WTC11 (cell line): ENCODE data around the gene REEP1. TPM values are rescaled to one million over a fixed set of nuclear protein-coding genes. Genes with fewer than 3 reads are reported as not detected.

Experiments
- ATAC-seq: fragments of 200-7000 bp; cut with Tn5 transposase; 2 replicates; pipeline ENCODE4 v1.10.0; 2021; ENCODE audit warnings: mild to moderate bottlenecking, moderate library complexity
- CTCF ChIA-PET: fragments of 300-600 bp; sonication (Branson Sonifier 250); formaldehyde crosslinking; loops from one replicate; lab custom pipeline; 2021; ENCODE audit warnings: antibody characterized with exemption; lab: Charles Lee
- POLR2A ChIA-PET: fragments of 350-600 bp; sonication (Branson Sonifier 250); formaldehyde crosslinking; loops from one replicate; lab custom pipeline; 2021; ENCODE audit warnings: antibody characterized with exemption; lab: Charles Lee
- DNase-seq: peaks from one replicate; pipeline ENCODE4 v3.0.0; 2021; ENCODE audit warnings: low spot score
- H3K27ac Mint-ChIP-seq: 2 replicates; pipeline ENCODE4 v1.8.0; 2021; ENCODE audit warnings: mixed read lengths
- H3K27me3 Mint-ChIP-seq: 2 replicates; pipeline ENCODE4 v1.8.0; 2021; ENCODE audit warnings: low read depth, mild to moderate bottlenecking, moderate library complexity, mixed read lengths
- H3K36me3 Mint-ChIP-seq: 2 replicates; pipeline ENCODE4 v1.8.0; 2021; ENCODE audit warnings: mixed read lengths
- H3K4me1 Mint-ChIP-seq: 2 replicates; pipeline ENCODE4 v1.8.0; 2022; ENCODE audit warnings: mixed read lengths
- H3K4me3 Mint-ChIP-seq: 2 replicates; pipeline ENCODE4 v1.8.0; 2021; ENCODE audit warnings: mild to moderate bottlenecking, moderate library complexity, mixed read lengths
- H3K9me3 Mint-ChIP-seq: 2 replicates; pipeline ENCODE4 v1.8.0; 2021; ENCODE audit warnings: mixed read lengths
- CBFB ChIP-seq: sonication (generic); formaldehyde crosslinking; IDR thresholded peaks from 2 replicates; pipeline ENCODE4 v1.8.1; 2022; ENCODE audit warnings: mild to moderate bottlenecking, low read depth, missing genetic modification reagents
- CREB1 ChIP-seq: sonication (generic); formaldehyde crosslinking; IDR thresholded peaks from 2 replicates; pipeline ENCODE4 v1.8.0; 2023; ENCODE audit warnings: mild to moderate bottlenecking, missing genetic modification reagents
- FOXK1 ChIP-seq: sonication (generic); formaldehyde crosslinking; IDR thresholded peaks from 2 replicates; pipeline ENCODE4 v1.8.0; 2022; ENCODE audit warnings: mild to moderate bottlenecking, moderate library complexity, missing genetic modification reagents
- GABPB1 ChIP-seq: sonication (generic); formaldehyde crosslinking; IDR thresholded peaks from 2 replicates; pipeline ENCODE4 v1.8.1; 2023; ENCODE audit warnings: mild to moderate bottlenecking, missing genetic modification reagents
- GRHL2 ChIP-seq: fragments of 250-450 bp; sonication (Bioruptor Pico); IDR thresholded peaks from 2 replicates; pipeline ENCODE4 v1.8.0; 2022; ENCODE audit warnings: mild to moderate bottlenecking, moderate library complexity; ENCODE audit not compliant: insufficient replicate concordance, severe bottlenecking
- KAT7 ChIP-seq: sonication (generic); formaldehyde crosslinking; IDR thresholded peaks from 2 replicates; pipeline ENCODE4 v1.8.1; 2023; ENCODE audit warnings: missing genetic modification reagents, mild to moderate bottlenecking, borderline replicate concordance
- RORB ChIP-seq: fragments of 250-450 bp; sonication (Bioruptor Pico); IDR thresholded peaks from 2 replicates; pipeline ENCODE4 v1.9.0; 2021; ENCODE audit warnings: mild to moderate bottlenecking
- SMAD3 ChIP-seq: sonication (generic); formaldehyde crosslinking; IDR thresholded peaks from 2 replicates; pipeline ENCODE4 v1.8.0; 2022; ENCODE audit warnings: missing genetic modification reagents, mild to moderate bottlenecking, borderline replicate concordance
- SMAD4 ChIP-seq: sonication (generic); formaldehyde crosslinking; IDR thresholded peaks from 2 replicates; pipeline ENCODE4 v1.8.0; 2022; ENCODE audit warnings: mild to moderate bottlenecking, missing genetic modification reagents
- TCF7 ChIP-seq: sonication (generic); formaldehyde crosslinking; IDR thresholded peaks from 2 replicates; pipeline ENCODE4 v1.8.0; 2022; ENCODE audit warnings: mild to moderate bottlenecking, low read depth, missing genetic modification reagents, moderate library complexity
- ZNF121 ChIP-seq: sonication (generic); formaldehyde crosslinking; IDR thresholded peaks from 2 replicates; pipeline ENCODE4 v1.8.0; 2023; ENCODE audit warnings: missing genetic modification reagents
- total RNA-seq: library from RNA; stranded (reverse); gene quantifications from 3 replicates; pipeline ENCODE4 v1.2.3, GENCODE V29; 2021
- TF ChIP-seq, protein P1 (sequence below): sonication (generic); formaldehyde crosslinking; conservative IDR thresholded peaks from 2 replicates; pipeline ENCODE4 v1.8.1; 2022; ENCODE audit warnings: mild to moderate bottlenecking, missing genetic modification reagents
- TF ChIP-seq, protein P2 (sequence below): fragments of 250-450 bp; sonication (Bioruptor Pico); IDR thresholded peaks from 2 replicates; pipeline ENCODE4 v1.8.0; 2021; ENCODE audit warnings: mild to moderate bottlenecking
- TF ChIP-seq, protein P3 (sequence below): fragments of 200-600 bp; IDR thresholded peaks from 2 replicates; pipeline ENCODE4 v1.8.0; 2022; ENCODE audit warnings: antibody characterized with exemption
- TF ChIP-seq, protein P4 (sequence below): sonication (generic); formaldehyde crosslinking; IDR thresholded peaks from 2 replicates; pipeline ENCODE4 v1.8.0; 2023; ENCODE audit warnings: missing genetic modification reagents, mild to moderate bottlenecking, borderline replicate concordance

The REEP1 gene
- total RNA-seq, 1 experiment from 2014 or later, result 1.9 TPM

DNA sequence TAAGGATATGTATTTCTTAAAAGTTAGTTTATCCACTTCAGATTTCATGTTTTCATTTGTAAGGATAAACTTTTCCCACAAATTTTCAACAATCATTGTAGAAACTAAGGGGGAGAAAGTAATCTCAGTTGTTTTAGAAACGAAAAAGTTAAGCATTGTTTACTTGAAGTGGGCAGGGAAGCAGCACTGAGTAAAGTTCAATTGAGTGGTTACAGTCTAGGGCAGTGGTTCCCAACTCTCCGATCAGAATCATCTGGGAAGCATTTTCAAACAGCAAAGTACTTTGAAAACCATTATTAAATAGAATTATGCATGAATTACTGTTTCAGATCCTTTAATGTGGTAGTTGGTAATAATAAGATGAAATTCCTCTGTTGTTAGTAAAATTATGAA, 125.6 kb downstream of the REEP1 start (continued):
- TF ChIP-seq GRHL2 (CRISPR knock-in tag) (no peak), FOXK1 (no peak), KAT7 (CRISPR knock-in tag) (no peak), SMAD3 (CRISPR knock-in tag) (no peak)
- TF ChIP-seq, protein P1, sequence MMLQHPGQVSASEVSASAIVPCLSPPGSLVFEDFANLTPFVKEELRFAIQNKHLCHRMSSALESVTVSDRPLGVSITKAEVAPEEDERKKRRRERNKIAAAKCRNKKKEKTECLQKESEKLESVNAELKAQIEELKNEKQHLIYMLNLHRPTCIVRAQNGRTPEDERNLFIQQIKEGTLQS, result no peak
- TF ChIP-seq, protein P2, sequence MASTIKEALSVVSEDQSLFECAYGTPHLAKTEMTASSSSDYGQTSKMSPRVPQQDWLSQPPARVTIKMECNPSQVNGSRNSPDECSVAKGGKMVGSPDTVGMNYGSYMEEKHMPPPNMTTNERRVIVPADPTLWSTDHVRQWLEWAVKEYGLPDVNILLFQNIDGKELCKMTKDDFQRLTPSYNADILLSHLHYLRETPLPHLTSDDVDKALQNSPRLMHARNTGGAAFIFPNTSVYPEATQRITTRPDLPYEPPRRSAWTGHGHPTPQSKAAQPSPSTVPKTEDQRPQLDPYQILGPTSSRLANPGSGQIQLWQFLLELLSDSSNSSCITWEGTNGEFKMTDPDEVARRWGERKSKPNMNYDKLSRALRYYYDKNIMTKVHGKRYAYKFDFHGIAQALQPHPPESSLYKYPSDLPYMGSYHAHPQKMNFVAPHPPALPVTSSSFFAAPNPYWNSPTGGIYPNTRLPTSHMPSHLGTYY, result no peak
- TF ChIP-seq, protein P3, sequence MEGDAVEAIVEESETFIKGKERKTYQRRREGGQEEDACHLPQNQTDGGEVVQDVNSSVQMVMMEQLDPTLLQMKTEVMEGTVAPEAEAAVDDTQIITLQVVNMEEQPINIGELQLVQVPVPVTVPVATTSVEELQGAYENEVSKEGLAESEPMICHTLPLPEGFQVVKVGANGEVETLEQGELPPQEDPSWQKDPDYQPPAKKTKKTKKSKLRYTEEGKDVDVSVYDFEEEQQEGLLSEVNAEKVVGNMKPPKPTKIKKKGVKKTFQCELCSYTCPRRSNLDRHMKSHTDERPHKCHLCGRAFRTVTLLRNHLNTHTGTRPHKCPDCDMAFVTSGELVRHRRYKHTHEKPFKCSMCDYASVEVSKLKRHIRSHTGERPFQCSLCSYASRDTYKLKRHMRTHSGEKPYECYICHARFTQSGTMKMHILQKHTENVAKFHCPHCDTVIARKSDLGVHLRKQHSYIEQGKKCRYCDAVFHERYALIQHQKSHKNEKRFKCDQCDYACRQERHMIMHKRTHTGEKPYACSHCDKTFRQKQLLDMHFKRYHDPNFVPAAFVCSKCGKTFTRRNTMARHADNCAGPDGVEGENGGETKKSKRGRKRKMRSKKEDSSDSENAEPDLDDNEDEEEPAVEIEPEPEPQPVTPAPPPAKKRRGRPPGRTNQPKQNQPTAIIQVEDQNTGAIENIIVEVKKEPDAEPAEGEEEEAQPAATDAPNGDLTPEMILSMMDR, result no peak

DNA sequence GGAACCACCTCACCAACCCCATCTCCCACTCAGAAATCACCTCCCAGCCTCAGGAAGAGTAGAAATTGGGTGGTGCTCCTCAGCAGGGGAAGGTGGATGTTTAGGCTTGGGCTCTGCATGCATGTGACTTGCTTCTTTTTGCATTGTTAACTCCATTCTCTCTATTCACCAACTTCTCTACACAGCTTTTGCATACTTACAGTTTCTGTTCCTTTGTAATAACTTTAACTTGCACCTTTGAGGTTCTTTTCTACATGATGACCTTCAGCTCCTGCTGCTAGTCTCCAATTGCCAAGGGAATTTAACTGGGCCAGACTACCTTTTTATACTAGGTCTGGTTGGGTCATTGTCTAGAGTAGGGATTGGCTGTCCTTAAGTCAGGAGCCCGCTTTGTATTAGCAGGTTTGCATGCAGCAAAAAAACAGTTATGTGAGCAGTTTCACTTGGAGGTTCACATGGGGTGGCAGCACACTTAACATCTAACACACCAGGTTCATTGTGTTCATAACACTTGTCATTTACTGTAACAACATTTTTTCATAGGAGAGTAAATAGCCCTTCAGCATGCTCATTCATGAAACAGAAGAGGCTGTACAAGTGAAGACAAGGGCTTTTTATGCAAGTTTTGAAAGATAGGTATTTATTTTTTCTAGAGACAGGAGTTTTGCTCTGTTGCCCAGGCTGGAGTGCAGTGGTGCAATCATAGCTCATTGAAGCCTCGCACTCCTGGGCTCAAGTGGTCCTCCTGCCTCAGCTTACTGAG, 126.2 kb downstream of the REEP1 start:
- no peak for DNase-seq
- Mint-ChIP-seq H3K36me3 (peaks cover 61% of the 10 kb centered on the region), H3K4me1 (no peaks in the 10 kb centered on the region), H3K9me3 (no peaks in the 10 kb centered on the region), H3K4me3 (no peak overlapping the region)
- ATAC-seq, result no peak
- POLR2A ChIA-PET, result no interaction called here
- TF ChIP-seq, protein P4, sequence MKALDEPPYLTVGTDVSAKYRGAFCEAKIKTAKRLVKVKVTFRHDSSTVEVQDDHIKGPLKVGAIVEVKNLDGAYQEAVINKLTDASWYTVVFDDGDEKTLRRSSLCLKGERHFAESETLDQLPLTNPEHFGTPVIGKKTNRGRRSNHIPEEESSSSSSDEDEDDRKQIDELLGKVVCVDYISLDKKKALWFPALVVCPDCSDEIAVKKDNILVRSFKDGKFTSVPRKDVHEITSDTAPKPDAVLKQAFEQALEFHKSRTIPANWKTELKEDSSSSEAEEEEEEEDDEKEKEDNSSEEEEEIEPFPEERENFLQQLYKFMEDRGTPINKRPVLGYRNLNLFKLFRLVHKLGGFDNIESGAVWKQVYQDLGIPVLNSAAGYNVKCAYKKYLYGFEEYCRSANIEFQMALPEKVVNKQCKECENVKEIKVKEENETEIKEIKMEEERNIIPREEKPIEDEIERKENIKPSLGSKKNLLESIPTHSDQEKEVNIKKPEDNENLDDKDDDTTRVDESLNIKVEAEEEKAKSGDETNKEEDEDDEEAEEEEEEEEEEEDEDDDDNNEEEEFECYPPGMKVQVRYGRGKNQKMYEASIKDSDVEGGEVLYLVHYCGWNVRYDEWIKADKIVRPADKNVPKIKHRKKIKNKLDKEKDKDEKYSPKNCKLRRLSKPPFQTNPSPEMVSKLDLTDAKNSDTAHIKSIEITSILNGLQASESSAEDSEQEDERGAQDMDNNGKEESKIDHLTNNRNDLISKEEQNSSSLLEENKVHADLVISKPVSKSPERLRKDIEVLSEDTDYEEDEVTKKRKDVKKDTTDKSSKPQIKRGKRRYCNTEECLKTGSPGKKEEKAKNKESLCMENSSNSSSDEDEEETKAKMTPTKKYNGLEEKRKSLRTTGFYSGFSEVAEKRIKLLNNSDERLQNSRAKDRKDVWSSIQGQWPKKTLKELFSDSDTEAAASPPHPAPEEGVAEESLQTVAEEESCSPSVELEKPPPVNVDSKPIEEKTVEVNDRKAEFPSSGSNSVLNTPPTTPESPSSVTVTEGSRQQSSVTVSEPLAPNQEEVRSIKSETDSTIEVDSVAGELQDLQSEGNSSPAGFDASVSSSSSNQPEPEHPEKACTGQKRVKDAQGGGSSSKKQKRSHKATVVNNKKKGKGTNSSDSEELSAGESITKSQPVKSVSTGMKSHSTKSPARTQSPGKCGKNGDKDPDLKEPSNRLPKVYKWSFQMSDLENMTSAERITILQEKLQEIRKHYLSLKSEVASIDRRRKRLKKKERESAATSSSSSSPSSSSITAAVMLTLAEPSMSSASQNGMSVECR (CRISPR knock-in tag), result no peak
- 0 out of 2 replicates have a peak, but pooled peaks have one; percentile 11 for TF ChIP-seq GABPB1 (CRISPR knock-in tag)
- TF ChIP-seq, all 79 proteins: peak for 1
- Mint-ChIP-seq H3K27ac (no peak overlapping the region), H3K27me3 (no peaks in the 10 kb centered on the region)
- CTCF ChIA-PET, result interaction anchor here (1.3 kb wide), 1 partner anchor 162 kb away, joined by 3 read pairs; no protein-coding TSS in a partner anchor

DNA sequence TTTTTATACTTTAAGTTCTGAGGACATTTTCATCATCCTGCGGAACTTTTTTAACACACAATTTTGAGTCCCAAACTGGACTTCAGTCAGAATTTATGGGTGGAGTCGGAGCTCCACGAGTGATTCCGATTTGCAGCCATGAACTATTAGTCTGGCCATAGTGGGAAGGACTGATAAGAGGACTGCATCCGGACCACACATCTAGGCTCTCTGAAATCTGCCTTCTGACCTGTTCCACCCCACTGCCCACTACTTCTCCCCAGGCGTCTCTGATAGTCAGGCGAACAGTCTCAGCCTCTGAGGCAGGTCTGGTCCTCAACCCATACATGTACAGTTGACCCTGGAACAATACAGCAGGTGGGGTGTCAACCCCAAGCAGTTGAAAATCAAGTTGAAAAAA, 133.0 kb downstream of the REEP1 start:
- peaks cover 27% of the 10 kb centered on the region for H3K36me3 Mint-ChIP-seq
- no peaks in the 10 kb centered on the region for H3K27me3 Mint-ChIP-seq
- no peak for TF ChIP-seq TCF7 (CRISPR knock-in tag)
- TF ChIP-seq, protein P2, result no peak
- no peak for TF ChIP-seq CBFB
- TF ChIP-seq GABPB1 (CRISPR knock-in tag), result no peak
- TF ChIP-seq CREB1, result no peak
- TF ChIP-seq ZNF121 (CRISPR knock-in tag), result no peak
- TF ChIP-seq RORB (CRISPR knock-in tag), result no peak
- TF ChIP-seq SMAD4, result no peak
- DNase-seq (no peak), ATAC-seq (no peak)
- ChIA-PET POLR2A (no interaction called here), CTCF (interaction anchor here (0.6 kb wide), 2 partner anchors 17 to 250 kb away, joined by 3 read pairs; no protein-coding TSS in a partner anchor)
- no peak overlapping the region for H3K4me3 Mint-ChIP-seq
- H3K9me3 Mint-ChIP-seq, result no peaks in the 10 kb centered on the region
- peaks cover 29% of the 10 kb centered on the region for H3K4me1 Mint-ChIP-seq
- H3K27ac Mint-ChIP-seq, result no peak overlapping the region
